B cell (primary cell): Measurements from ENCODE around the gene KRT82. TPM values are rescaled to one million over a fixed set of nuclear protein-coding genes. Genes with fewer than 3 reads are reported as not detected.

ENCODE experiments used
- ATAC-seq: fragments of 200-7000 bp; cut with Tn5 transposase; one replicate; pipeline ENCODE4 v1.10.0; 2021; ENCODE audit warnings: low read depth, mild to moderate bottlenecking, moderate number of reproducible peaks, moderate library complexity
- CTCF ChIA-PET: fragments of 350-600 bp; sonication (Branson Sonifier 250); formaldehyde crosslinking; loops from one replicate; lab custom pipeline; 2021; ENCODE audit warnings: antibody characterized with exemption, inconsistent platforms; lab: Charles Lee
- POLR2A ChIA-PET: fragments of 350-600 bp; sonication (Branson Sonifier 250); formaldehyde crosslinking; loops from one replicate; lab custom pipeline; 2021; ENCODE audit warnings: antibody characterized with exemption; lab: Charles Lee
- DNase-seq: peaks from one replicate; pipeline ENCODE4 v3.0.0; 2013
- H2AFZ ChIP-seq: 2 replicates; pipeline ENCODE4 v1.6.1; 2012; ENCODE audit warnings: mild to moderate bottlenecking, low read depth, low read length; ENCODE audit not compliant: insufficient read depth, poor library complexity, severe bottlenecking
- H3K27ac ChIP-seq, 2 donors: 1 replicate in 1 of 2; 2 replicates in 1 of 2; pipeline ENCODE4 v1.5.1; 2012 to 2013; ENCODE audit warnings: low read length in 2 of 2, mild to moderate bottlenecking in 2 of 2, moderate library complexity in 1 of 2
- H3K27me3 ChIP-seq, 4 experiments: fragments of 200-600 bp in 1 of 4; sonication (generic) in 1 of 4; replicated peaks in 1 of 4; 1 replicate in 2 of 4; 2 replicates in 2 of 4; pipeline versions ENCODE4 v1.6.1 to v1.7.0; 2013 to 2016; ENCODE audit warnings: low read length in 3 of 4, mild to moderate bottlenecking in 2 of 4, mixed read lengths in 1 of 4, moderate library complexity in 1 of 4; ENCODE audit not compliant: insufficient read depth in 4 of 4, control insufficient read depth in 3 of 4; ENCODE audit errors: control extremely low read depth in 1 of 4
- H3K36me3 ChIP-seq, 2 experiments: replicated peaks in 1 of 2; 1 replicate in 1 of 2; 2 replicates in 1 of 2; pipeline versions ENCODE4 v1.6.1 to v1.7.1; 2013; ENCODE audit warnings: low read length in 1 of 2; ENCODE audit not compliant: insufficient read depth in 2 of 2, control insufficient read depth in 1 of 2; ENCODE audit errors: control extremely low read depth in 1 of 2, extremely low read depth in 1 of 2
- H3K4me1 ChIP-seq, 2 donors: fragments of 200-600 bp in 1 of 2; sonication (generic) in 1 of 2; 1 replicate in 1 of 2; 2 replicates in 1 of 2; pipeline versions ENCODE4 v1.5.1 to v1.6.1; 2013 to 2017; ENCODE audit warnings: low read length in 2 of 2; ENCODE audit not compliant: control insufficient read depth in 2 of 2, insufficient read depth in 2 of 2
- H3K4me2 ChIP-seq: replicated peaks from 2 replicates; pipeline ENCODE3; 2012; ENCODE audit warnings: mild to moderate bottlenecking, low read depth, low read length; ENCODE audit not compliant: poor library complexity, severe bottlenecking
- H3K4me3 ChIP-seq, 5 experiments: fragments of 200-600 bp in 1 of 5; sonication (generic) in 1 of 5; 1 replicate in 3 of 5; 2 replicates in 2 of 5; pipeline versions ENCODE4 v1.5.1 to v1.7.0; 2011 to 2016; ENCODE audit warnings: low read length in 4 of 5, mild to moderate bottlenecking in 4 of 5, low read depth in 2 of 5, control low read depth in 1 of 5, moderate library complexity in 1 of 5; ENCODE audit not compliant: insufficient read depth in 1 of 5; ENCODE audit errors: control extremely low read depth in 1 of 5, extremely low read depth in 1 of 5
- H3K79me2 ChIP-seq: fragments of 200-600 bp; sonication (generic); one replicate; pipeline ENCODE4 v1.6.0; 2016; ENCODE audit warnings: low read length; ENCODE audit not compliant: control insufficient read depth, insufficient read depth
- H3K9ac ChIP-seq: fragments of 200-600 bp; sonication (generic); 2 replicates; pipeline ENCODE4 v1.6.1; 2017; ENCODE audit warnings: mild to moderate bottlenecking, low read length, moderate library complexity
- H3K9me3 ChIP-seq, 3 donors: one replicate each; pipeline versions ENCODE4 v1.6.1 to v1.7.1; 2013; ENCODE audit warnings: low read length in 2 of 3; ENCODE audit not compliant: control insufficient read depth in 2 of 3, insufficient read depth in 1 of 3; ENCODE audit errors: control extremely low read depth in 1 of 3
- H4K20me1 ChIP-seq: 2 replicates; pipeline ENCODE4 v1.6.0; 2012; ENCODE audit warnings: mild to moderate bottlenecking, low read length; ENCODE audit not compliant: insufficient read depth, control insufficient read depth, poor library complexity, severe bottlenecking
- H3K27ac Mint-ChIP-seq: one replicate; pipeline ENCODE4 v1.8.0; 2021; ENCODE audit warnings: mixed read lengths
- H3K27me3 Mint-ChIP-seq: one replicate; pipeline ENCODE4 v1.8.0; 2021; ENCODE audit warnings: mixed read lengths
- H3K4me1 Mint-ChIP-seq: one replicate; pipeline ENCODE4 v1.8.0; 2021; ENCODE audit warnings: mixed read lengths
- H3K4me3 Mint-ChIP-seq: one replicate; pipeline ENCODE4 v1.8.0; 2021; ENCODE audit warnings: mixed read lengths
- H3K9me3 Mint-ChIP-seq: one replicate; pipeline ENCODE4 v1.8.0; 2022; ENCODE audit warnings: mixed read lengths; ENCODE audit not compliant: insufficient read depth
- EZH2 ChIP-seq: IDR thresholded peaks from 2 replicates; pipeline ENCODE4 v1.6.1; 2012; ENCODE audit warnings: borderline replicate concordance, low read depth, mild to moderate bottlenecking, moderate library complexity, low read length; ENCODE audit not compliant: insufficient read depth, poor library complexity, severe bottlenecking
- WGBS: methylation state at CpG from one replicate; pipeline ENCODE4 v1.1.5; 2013; ENCODE audit warnings: missing lambda C conversion rate; ENCODE audit not compliant: insufficient coverage; 5-methylcytosine and 5-hydroxymethylcytosine counted together
- intact Hi-C: fragments of 100-400 bp; cut with micrococcal nuclease; formaldehyde crosslinking; loops from one replicate; pipeline ENCODE4 v1.10.0; 2022
- polyA plus RNA-seq: library from polyadenylated mRNA; depleted of rRNA; stranded (reverse); fragments of >200 nt; gene quantifications from 2 replicates; pipeline ENCODE4 v1.2.3, GENCODE V29; 2012
- total RNA-seq, 2 donors: library from RNA; stranded (reverse); fragments of 120-200 nt in 1 of 2; gene quantifications; 1 replicate in 1 of 2; 2 replicates in 1 of 2; pipeline versions ENCODE4 v1.2.3 to v1.2.4, GENCODE V29; 2013 to 2022
- TF ChIP-seq, protein P1 (sequence below): fragments of 200-600 bp; IDR thresholded peaks from one replicate; pipeline ENCODE4 v1.8.0; 2022; ENCODE audit warnings: antibody characterized with exemption, mild to moderate bottlenecking

KRT82 gene
- total and polyA plus RNA-seq, 2 donors (not counting 1 experiment from before 2014, with no cell fraction given): not detected

GRCh38 chr12:52432559-52433207, 26.5 kb upstream of the KRT82 start:
- POLR2A ChIA-PET: no interaction called here
- Histone ChIP-seq H3K4me3 (no peak overlapping the region), H3K27ac (no peak overlapping the region), H4K20me1 (no peaks in the 10 kb centered on the region), H3K4me1 (no peaks in the 10 kb centered on the region), H3K27me3 (peaks cover 0 to 2% (median 1%) of the 10 kb centered on the region in 4 experiments), H3K36me3 (no peaks in the 10 kb centered on the region), H3K79me2 (no peaks in the 10 kb centered on the region), H3K9me3 (peaks cover 0 to 5% (median 0%) of the 10 kb centered on the region in 3 donors), H3K4me2 (no peak overlapping the region), H2AFZ (no peak overlapping the region), H3K9ac (no peak overlapping the region)
- intact Hi-C loops: no loop called here
- H3K27me3 Mint-ChIP-seq: peaks cover 28% of the 10 kb centered on the region
- no peaks in the 10 kb centered on the region for H3K9me3 Mint-ChIP-seq
- H3K27ac Mint-ChIP-seq: no peak overlapping the region
- 93% methylated on average over 5 of the region's 6 CpGs for WGBS
- ATAC-seq (no peak), DNase-seq (no peak)
- H3K4me3 Mint-ChIP-seq: no peak overlapping the region
- H3K4me1 Mint-ChIP-seq: no peaks in the 10 kb centered on the region
- CTCF ChIA-PET: no interaction called here
- TF ChIP-seq, protein P1, sequence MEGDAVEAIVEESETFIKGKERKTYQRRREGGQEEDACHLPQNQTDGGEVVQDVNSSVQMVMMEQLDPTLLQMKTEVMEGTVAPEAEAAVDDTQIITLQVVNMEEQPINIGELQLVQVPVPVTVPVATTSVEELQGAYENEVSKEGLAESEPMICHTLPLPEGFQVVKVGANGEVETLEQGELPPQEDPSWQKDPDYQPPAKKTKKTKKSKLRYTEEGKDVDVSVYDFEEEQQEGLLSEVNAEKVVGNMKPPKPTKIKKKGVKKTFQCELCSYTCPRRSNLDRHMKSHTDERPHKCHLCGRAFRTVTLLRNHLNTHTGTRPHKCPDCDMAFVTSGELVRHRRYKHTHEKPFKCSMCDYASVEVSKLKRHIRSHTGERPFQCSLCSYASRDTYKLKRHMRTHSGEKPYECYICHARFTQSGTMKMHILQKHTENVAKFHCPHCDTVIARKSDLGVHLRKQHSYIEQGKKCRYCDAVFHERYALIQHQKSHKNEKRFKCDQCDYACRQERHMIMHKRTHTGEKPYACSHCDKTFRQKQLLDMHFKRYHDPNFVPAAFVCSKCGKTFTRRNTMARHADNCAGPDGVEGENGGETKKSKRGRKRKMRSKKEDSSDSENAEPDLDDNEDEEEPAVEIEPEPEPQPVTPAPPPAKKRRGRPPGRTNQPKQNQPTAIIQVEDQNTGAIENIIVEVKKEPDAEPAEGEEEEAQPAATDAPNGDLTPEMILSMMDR: no peak
- TF ChIP-seq EZH2: no peak

DNA sequence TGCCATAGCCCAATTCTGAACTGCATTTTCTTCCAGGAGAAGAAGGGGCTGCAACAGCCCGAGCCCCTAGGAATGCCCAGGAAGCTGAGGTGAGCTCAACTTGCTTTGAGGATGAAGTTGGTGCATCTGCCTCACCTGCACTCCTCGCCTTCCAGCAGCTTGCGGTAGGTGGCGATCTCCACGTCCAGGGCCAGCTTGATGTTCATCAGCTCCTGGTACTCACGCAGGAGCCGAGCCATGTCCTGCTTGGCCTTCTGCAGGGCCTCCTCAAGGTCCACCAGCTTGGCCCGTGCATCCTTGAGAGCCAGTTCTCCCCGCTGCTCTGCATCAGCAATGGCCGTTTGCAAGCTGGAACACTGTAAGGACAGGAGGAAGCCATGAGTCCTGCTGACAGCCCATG, 22.0 kb upstream of the KRT82 start:
- Mint-ChIP-seq H3K4me3 (no peak overlapping the region), H3K27ac (no peak overlapping the region), H3K27me3 (peaks cover 27% of the 10 kb centered on the region), H3K9me3 (no peaks in the 10 kb centered on the region), H3K4me1 (no peaks in the 10 kb centered on the region)
- Histone ChIP-seq H3K4me1 (no peaks in the 10 kb centered on the region), H2AFZ (no peak overlapping the region), H3K36me3 (no peaks in the 10 kb centered on the region), H3K79me2 (no peaks in the 10 kb centered on the region), H3K9ac (no peak overlapping the region), H3K9me3 (no peaks in the 10 kb centered on the region), H3K27ac (no peak overlapping the region), H3K4me3 (no peak overlapping the region), H3K27me3 (peaks cover 0 to 6% (median 1%) of the 10 kb centered on the region in 4 experiments), H4K20me1 (no peaks in the 10 kb centered on the region), H3K4me2 (no peak overlapping the region)
- WGBS: 75% methylated on average over 10 of the region's 10 CpGs
- ATAC-seq (no peak), DNase-seq (no peak)
- TF ChIP-seq, protein P1: no peak
- no peak for TF ChIP-seq EZH2
- intact Hi-C loops: no loop called here
- ChIA-PET POLR2A (no interaction called here), CTCF (no interaction called here)
